ENCODE data around the gene REG1B. TPM values are rescaled to one million over a fixed set of nuclear protein-coding genes. Genes with fewer than 3 reads are reported as not detected.
"Not testable (repeated sequence)": the region's sequence is repeated elsewhere in the genome, so short reads cannot be mapped to it uniquely, and the experiment has no call there.

REG1B gene
- total and polyA plus RNA-seq, 4 donors = 0.56 to 4.0 (median 0.75) TPM; not detected in 1

GRCh38 chr2:79083597-79084251, 4.1 kb downstream of the REG1B start:
- Histone ChIP-seq H3K9ac (ENCODE audit: insufficient read depth in 1 of 2, low read length in 2 of 2) (no peak overlapping the region), H3K27me3 (ENCODE audit: control insufficient read depth in 3 of 3, insufficient read depth in 3 of 3, low read length in 2 of 3) (no peaks in the 10 kb centered on the region), H3K9me3 (ENCODE audit: control insufficient read depth in 4 of 4, insufficient read depth in 3 of 4, low read length in 3 of 4) (no peaks in the 10 kb centered on the region), H3K36me3 (ENCODE audit: control insufficient read depth in 4 of 4, insufficient read depth in 4 of 4, low read length in 4 of 4) (no peaks in the 10 kb centered on the region), H3K4me3 (no peak overlapping the region), H3K4me1 (ENCODE audit: control insufficient read depth in 5 of 5, insufficient read depth in 5 of 5, low read length in 5 of 5) (no peaks in the 10 kb centered on the region), H3K27ac (ENCODE audit: low read depth in 1 of 2, low read length in 1 of 2) (no peak overlapping the region)
- DNase-seq (no peak), ATAC-seq (ENCODE audit: insufficient read depth, low FRiP score) (no peak)
- TF ChIP-seq, protein P1, sequence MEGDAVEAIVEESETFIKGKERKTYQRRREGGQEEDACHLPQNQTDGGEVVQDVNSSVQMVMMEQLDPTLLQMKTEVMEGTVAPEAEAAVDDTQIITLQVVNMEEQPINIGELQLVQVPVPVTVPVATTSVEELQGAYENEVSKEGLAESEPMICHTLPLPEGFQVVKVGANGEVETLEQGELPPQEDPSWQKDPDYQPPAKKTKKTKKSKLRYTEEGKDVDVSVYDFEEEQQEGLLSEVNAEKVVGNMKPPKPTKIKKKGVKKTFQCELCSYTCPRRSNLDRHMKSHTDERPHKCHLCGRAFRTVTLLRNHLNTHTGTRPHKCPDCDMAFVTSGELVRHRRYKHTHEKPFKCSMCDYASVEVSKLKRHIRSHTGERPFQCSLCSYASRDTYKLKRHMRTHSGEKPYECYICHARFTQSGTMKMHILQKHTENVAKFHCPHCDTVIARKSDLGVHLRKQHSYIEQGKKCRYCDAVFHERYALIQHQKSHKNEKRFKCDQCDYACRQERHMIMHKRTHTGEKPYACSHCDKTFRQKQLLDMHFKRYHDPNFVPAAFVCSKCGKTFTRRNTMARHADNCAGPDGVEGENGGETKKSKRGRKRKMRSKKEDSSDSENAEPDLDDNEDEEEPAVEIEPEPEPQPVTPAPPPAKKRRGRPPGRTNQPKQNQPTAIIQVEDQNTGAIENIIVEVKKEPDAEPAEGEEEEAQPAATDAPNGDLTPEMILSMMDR (IDR thresholded peaks at IDR 0.05; ENCODE audit: control extremely low read depth, extremely low read depth) = no peak

- ATAC-seq (ENCODE audit: insufficient read depth, low FRiP score) (no peak), DNase-seq (no peak)
- Histone ChIP-seq H3K27ac (ENCODE audit: low read depth in 1 of 2, low read length in 1 of 2) (no peak overlapping the region), H3K36me3 (ENCODE audit: control insufficient read depth in 4 of 4, insufficient read depth in 4 of 4, low read length in 4 of 4) (no peaks in the 10 kb centered on the region), H3K4me3 (no peak overlapping the region), H3K4me1 (ENCODE audit: control insufficient read depth in 5 of 5, insufficient read depth in 5 of 5, low read length in 5 of 5) (no peaks in the 10 kb centered on the region), H3K27me3 (ENCODE audit: control insufficient read depth in 3 of 3, insufficient read depth in 3 of 3, low read length in 2 of 3) (no peaks in the 10 kb centered on the region), H3K9me3 (ENCODE audit: control insufficient read depth in 4 of 4, insufficient read depth in 3 of 4, low read length in 3 of 4) (no peaks in the 10 kb centered on the region), H3K9ac (ENCODE audit: insufficient read depth in 1 of 2, low read length in 2 of 2) (no peak overlapping the region)
- 83 to 94% methylated on average over 5 of the region's 5 CpGs for WGBS, 2 donors
- TF ChIP-seq, protein P1 (IDR thresholded peaks at IDR 0.05; ENCODE audit: control extremely low read depth, extremely low read depth) = no peak
Measured at GRCh38 chr2:79082987-79083386, 4.8 kb downstream of the REG1B start.

DNA sequence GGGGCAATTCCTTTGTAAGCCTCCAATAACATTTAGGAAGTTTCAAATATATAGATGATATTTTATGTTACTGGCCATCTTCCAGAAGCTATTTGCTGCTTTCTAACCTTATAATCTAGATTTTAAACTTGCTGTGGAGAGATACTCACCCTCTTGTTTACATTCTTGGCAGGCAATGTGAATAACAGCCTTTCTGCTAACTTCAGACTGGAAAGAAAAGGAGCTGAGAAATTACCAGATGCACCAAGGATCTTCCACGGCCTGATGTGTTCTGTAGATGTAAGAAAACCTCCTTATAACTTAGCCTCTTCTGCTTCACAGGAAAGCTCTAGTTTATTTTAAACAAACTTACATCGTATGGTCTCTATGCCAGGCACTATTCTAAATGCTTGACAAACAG, 16.7 kb downstream of the REG1B start:
- Histone ChIP-seq H3K36me3 (ENCODE audit: control insufficient read depth in 4 of 4, insufficient read depth in 4 of 4, low read length in 4 of 4) (no peaks in the 10 kb centered on the region), H3K9ac (ENCODE audit: insufficient read depth in 1 of 2, low read length in 2 of 2) (no peak overlapping the region), H3K4me1 (ENCODE audit: control insufficient read depth in 5 of 5, insufficient read depth in 5 of 5, low read length in 5 of 5) (no peaks in the 10 kb centered on the region), H3K27ac (ENCODE audit: low read depth in 1 of 2, low read length in 1 of 2) (no peak overlapping the region), H3K9me3 (ENCODE audit: control insufficient read depth in 4 of 4, insufficient read depth in 3 of 4, low read length in 3 of 4) (peaks cover 0 to 3% (median 1%) of the 10 kb centered on the region in 4 donors), H3K27me3 (ENCODE audit: control insufficient read depth in 3 of 3, insufficient read depth in 3 of 3, low read length in 2 of 3) (no peaks in the 10 kb centered on the region), H3K4me3 (no peak overlapping the region)
- DNase-seq (peak in 1 of 3 donors; percentile 4), ATAC-seq (ENCODE audit: insufficient read depth, low FRiP score) (no peak)
- TF ChIP-seq, protein P1 (IDR thresholded peaks at IDR 0.05; ENCODE audit: control extremely low read depth, extremely low read depth) = no peak
- 72 to 85% methylated on average over 2 of the region's 2 CpGs for WGBS, 2 donors

- no peak overlapping the region for H3K4me3 ChIP-seq
- H3K4me1 ChIP-seq (ENCODE audit: control insufficient read depth in 5 of 5, insufficient read depth in 5 of 5, low read length in 5 of 5) = no peaks in the 10 kb centered on the region
- H3K36me3 ChIP-seq (ENCODE audit: control insufficient read depth in 4 of 4, insufficient read depth in 4 of 4, low read length in 4 of 4) = no peaks in the 10 kb centered on the region
- WGBS, 2 donors = 70 to 77% methylated on average over 2 of the region's 2 CpGs
- no peak for ATAC-seq (ENCODE audit: insufficient read depth, low FRiP score)
- H3K27me3 ChIP-seq (ENCODE audit: control insufficient read depth in 3 of 3, insufficient read depth in 3 of 3, low read length in 2 of 3) = no peaks in the 10 kb centered on the region
- H3K9me3 ChIP-seq (ENCODE audit: control insufficient read depth in 4 of 4, insufficient read depth in 3 of 4, low read length in 3 of 4) = peaks cover 0 to 3% (median 1%) of the 10 kb centered on the region in 4 donors
- H3K9ac ChIP-seq (ENCODE audit: insufficient read depth in 1 of 2, low read length in 2 of 2) = no peak overlapping the region
- no peak overlapping the region for H3K27ac ChIP-seq (ENCODE audit: low read depth in 1 of 2, low read length in 1 of 2)
- TF ChIP-seq, protein P1 (IDR thresholded peaks at IDR 0.05; ENCODE audit: control extremely low read depth, extremely low read depth) = no peak
- DNase-seq = no peak
Measured at GRCh38 chr2:79065201-79065600, 22.6 kb downstream of the REG1B start.

DNA sequence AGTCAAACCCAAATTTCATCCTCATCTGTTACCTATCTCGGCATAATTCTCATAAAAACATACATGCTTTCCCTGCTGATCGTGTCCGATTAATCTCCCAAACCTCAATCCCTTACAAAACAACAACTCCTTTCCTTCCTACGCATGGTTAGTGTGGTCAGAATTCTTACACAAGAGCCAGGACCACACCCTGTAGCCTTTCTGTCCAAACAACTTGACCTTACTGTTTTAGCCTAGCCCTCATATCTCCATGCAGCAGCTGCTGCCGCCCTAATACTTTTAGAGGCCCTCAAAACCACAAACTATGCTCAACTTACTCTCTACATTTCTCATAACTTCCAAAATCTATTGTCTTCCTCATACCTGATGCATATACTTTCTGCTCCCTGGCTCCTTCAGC, 33.0 kb downstream of the REG1B start:
- not testable (repeated sequence) for H3K36me3 ChIP-seq (ENCODE audit: control insufficient read depth in 4 of 4, insufficient read depth in 4 of 4, low read length in 4 of 4); H3K4me1 ChIP-seq (ENCODE audit: control insufficient read depth in 5 of 5, insufficient read depth in 5 of 5, low read length in 5 of 5); H3K27me3 ChIP-seq (ENCODE audit: control insufficient read depth in 3 of 3, insufficient read depth in 3 of 3, low read length in 2 of 3); DNase-seq; H3K9ac ChIP-seq (ENCODE audit: insufficient read depth in 1 of 2, low read length in 2 of 2); H3K27ac ChIP-seq (ENCODE audit: low read depth in 1 of 2, low read length in 1 of 2); ATAC-seq (ENCODE audit: insufficient read depth, low FRiP score); H3K9me3 ChIP-seq (ENCODE audit: control insufficient read depth in 4 of 4, insufficient read depth in 3 of 4, low read length in 3 of 4); H3K4me3 ChIP-seq
- WGBS, 2 donors = 32 to 66% methylated on average over 5 of the region's 5 CpGs
